Central memory CD8-positive, alpha-beta T cell (primary cell): Measurements from ENCODE around the gene LPCAT1.
"Not testable (repeated sequence)": the region's sequence is repeated elsewhere in the genome, so short reads cannot be mapped to it uniquely, and the experiment has no call there.

Experiments used
- ATAC-seq: fragments of 150-1000 bp; cut with Tn5 transposase; replicated peaks from 2 replicates; pipeline ENCODE4 v1.10.0; 2022; ENCODE audit warnings: mild to moderate bottlenecking, moderate FRiP score, moderate number of reproducible peaks; ENCODE audit not compliant: poor library complexity, severe bottlenecking; ENCODE audit errors: extremely low read depth
- DNase-seq, 2 donors: peaks; one replicate each; pipeline ENCODE4 v3.0.0; 2021; ENCODE audit warnings: low spot score in 2 of 2
- H3K27ac Mint-ChIP-seq: one replicate; pipeline ENCODE4 v1.8.0; 2022; ENCODE audit warnings: low read depth, mild to moderate bottlenecking, moderate library complexity, mixed read lengths
- H3K27me3 Mint-ChIP-seq: one replicate; pipeline ENCODE4 v1.8.0; 2022; ENCODE audit warnings: mixed read lengths
- H3K36me3 Mint-ChIP-seq: one replicate; pipeline ENCODE4 v1.8.0; 2022; ENCODE audit warnings: mild to moderate bottlenecking, moderate library complexity, mixed read lengths; ENCODE audit not compliant: insufficient read depth
- H3K4me1 Mint-ChIP-seq: one replicate; pipeline ENCODE4 v1.8.0; 2022; ENCODE audit warnings: mixed read lengths
- H3K4me3 Mint-ChIP-seq: one replicate; pipeline ENCODE4 v1.8.0; 2022; ENCODE audit warnings: mild to moderate bottlenecking, moderate library complexity, mixed read lengths
- H3K9me3 Mint-ChIP-seq: one replicate; pipeline ENCODE4 v1.8.0; 2022; ENCODE audit warnings: mixed read lengths

LPCAT1 gene

DNA sequence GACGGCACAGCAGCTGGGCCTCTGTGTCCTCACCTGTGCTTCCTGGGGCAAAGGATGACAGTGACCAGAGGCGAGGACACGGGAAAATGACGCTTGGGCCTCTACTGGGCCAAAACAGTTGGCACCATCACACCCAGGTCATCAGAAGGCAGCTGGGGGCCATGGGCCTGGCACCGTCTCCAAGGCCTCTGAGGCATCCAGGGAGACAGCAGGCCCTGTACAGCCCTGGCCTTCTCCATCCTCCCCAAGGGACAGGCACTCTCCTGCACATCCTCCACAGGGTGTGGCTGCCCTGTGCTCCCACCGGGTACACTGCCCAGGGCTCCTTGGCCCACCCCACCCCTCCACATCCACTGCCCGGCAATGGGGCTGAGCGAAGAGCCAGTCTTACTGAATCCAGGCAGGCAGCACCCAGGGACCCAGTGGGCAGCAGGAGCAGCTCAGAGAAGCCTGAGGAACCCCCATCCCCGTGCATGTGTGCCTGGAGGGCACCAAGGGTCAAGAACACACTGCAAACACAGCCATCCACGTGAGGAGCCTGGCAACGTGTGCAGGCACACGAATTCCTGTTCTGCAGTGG lies 4.0 kb downstream of the LPCAT1 start:
- H3K9me3 Mint-ChIP-seq: no peaks in the 10 kb centered on the region
- H3K27ac Mint-ChIP-seq: peak overlapping the region; percentile 97
- DNase-seq (peak; percentile 9 to 10), ATAC-seq (no peak)
- H3K36me3 Mint-ChIP-seq: peaks cover 46% of the 10 kb centered on the region
- peaks cover 73% of the 10 kb centered on the region for H3K4me1 Mint-ChIP-seq
- H3K27me3 Mint-ChIP-seq: no peaks in the 10 kb centered on the region
- H3K4me3 Mint-ChIP-seq: peak overlapping the region; percentile 98

DNA sequence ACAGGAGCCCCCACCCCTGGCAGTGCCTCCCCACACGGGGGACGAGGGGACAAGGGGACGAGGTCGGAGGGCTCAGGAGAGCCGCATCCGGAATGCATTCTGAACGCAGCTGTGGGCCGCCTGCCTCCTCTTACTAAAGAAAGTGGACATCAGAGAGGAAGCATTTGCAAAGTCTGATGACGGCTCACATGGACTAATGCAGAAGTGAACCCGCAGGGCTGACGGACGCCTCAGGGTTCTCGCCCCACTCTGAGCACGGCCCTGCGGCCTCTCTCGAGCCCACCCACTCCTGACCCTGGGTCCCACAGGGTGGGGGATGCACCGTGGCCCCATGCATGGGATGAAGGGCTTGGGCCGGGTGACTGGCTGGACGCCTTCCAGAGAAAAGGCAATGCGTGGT lies 5.9 kb downstream of the LPCAT1 start:
- Mint-ChIP-seq H3K36me3 (peaks cover 47% of the 10 kb centered on the region), H3K27me3 (no peaks in the 10 kb centered on the region), H3K27ac (peak overlapping the region; percentile 97), H3K4me3 (peak overlapping the region; percentile 98), H3K9me3 (no peaks in the 10 kb centered on the region), H3K4me1 (peaks cover 85% of the 10 kb centered on the region)
- no peak for ATAC-seq
- DNase-seq: peak in 1 of 2 donors; percentile 8

DNA sequence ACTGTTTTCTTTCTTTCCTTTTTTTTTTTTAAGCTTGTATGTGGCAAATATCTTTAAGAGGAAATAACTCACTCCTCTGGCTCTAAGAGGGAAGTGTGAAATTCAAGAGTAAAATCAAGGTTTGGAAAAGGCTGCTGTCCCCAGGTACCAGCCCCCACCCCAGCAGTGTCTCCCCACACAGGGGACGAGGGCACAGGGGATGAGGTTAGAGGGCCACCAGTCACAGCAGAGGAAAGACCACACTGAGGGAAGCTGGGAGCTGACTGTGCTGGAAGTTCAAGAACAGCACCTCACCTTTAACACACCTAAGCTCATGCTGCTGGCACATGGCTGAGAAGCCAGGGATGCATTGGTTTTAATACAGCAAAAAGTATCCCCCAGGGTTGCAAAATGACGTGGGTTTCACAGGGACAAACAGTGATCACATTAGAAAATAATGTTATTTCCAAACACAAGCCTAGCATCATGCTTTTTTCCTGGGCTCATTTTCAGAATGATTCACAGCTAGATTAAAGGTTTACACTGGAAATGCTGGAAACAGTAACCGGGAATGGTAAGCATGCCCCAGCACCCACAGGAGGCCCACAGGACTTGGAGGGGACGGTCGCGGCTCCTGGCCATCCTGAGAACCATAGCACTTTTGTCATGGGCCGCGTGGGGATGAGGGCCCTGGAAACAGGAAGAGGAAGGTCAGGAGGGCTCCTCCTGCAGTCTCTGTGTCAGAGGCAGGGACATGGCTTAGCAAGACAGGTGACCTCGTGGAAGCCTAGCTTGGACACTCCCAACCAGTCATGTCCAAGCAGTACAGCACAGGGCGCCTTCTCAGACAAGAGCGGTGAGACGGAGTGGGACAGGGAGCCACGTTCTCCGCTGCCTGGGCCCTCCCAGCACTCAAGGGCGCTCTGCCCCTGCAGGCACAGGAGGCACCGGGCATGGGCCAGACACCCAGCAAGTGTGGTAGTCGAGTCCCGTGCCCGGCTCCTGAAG lies 6.9 kb downstream of the LPCAT1 start:
- Mint-ChIP-seq H3K4me1 (peaks cover 84% of the 10 kb centered on the region), H3K27me3 (no peaks in the 10 kb centered on the region), H3K27ac (peak overlapping the region; percentile 97), H3K36me3 (peaks cover 44% of the 10 kb centered on the region), H3K4me3 (peak overlapping the region; percentile 98), H3K9me3 (no peaks in the 10 kb centered on the region)
- DNase-seq: peak in 1 of 2 donors; percentile 8
- no peak for ATAC-seq

DNA sequence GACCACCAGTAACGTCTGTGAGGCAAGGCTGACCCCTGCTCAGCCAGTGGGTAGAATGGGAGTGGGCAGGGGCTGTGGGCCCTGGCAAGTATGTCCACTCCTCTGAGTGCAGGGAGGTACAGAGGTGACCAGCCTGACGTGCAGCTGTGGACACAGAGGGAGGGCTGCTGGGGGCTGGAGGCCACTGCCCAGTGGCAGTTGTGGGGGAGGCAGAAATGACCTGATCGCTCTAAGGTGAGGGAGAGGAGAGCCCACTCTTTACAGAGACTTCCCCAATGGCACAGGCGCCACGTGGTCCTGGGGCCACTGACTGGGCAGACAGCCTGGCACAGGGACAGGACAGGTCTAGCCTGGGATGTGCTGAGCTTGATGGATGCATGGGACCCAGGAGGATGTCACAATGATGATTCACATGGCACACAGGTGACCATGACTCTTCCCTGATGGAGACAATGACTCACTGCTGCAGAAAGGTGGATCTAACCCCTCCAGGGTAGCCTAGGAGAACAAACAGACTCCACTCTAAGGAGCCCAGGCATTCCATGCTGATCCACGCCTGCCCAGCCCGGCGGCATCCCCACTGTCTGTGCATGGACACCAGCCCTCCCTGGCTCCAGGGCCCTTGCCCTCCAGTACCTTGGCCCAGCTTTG lies 7.7 kb downstream of the LPCAT1 start:
- DNase-seq: no peak
- Mint-ChIP-seq H3K4me3 (peak overlapping the region; percentile 98), H3K27me3 (no peaks in the 10 kb centered on the region), H3K9me3 (no peaks in the 10 kb centered on the region), H3K36me3 (peaks cover 43% of the 10 kb centered on the region), H3K27ac (peak overlapping the region; percentile 97), H3K4me1 (peaks cover 84% of the 10 kb centered on the region)
- no peak for ATAC-seq

DNA sequence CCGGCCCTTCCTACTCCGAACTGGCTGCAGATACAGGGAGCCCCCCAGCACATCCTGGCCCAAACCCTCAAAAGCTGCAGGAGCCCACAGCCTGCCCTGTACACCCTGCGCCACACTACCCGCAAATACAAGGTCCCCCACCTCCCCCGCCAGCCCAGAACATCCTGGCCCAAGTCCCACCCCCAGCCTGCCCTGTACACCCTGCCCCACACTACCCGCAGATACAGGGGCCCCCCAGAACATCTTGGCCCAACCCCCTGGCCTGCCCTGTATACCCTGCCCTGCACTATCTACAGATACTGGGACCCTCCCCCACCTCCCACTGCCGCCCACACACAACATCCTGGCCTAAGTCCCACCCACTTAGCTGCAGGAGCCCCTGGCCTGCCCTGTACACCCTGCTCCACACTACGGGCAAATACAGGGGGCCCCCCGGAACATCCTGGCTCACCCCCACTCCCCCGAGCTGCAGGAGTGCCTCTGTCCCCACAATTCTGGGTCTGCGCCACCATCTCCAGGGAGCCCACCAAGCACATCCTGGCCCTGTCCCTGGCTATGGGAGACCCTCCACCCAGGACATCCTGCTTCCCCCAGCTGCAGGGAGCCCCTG lies 8.3 kb downstream of the LPCAT1 start:
- peak overlapping the region; percentile 98 for H3K4me3 Mint-ChIP-seq

DNA sequence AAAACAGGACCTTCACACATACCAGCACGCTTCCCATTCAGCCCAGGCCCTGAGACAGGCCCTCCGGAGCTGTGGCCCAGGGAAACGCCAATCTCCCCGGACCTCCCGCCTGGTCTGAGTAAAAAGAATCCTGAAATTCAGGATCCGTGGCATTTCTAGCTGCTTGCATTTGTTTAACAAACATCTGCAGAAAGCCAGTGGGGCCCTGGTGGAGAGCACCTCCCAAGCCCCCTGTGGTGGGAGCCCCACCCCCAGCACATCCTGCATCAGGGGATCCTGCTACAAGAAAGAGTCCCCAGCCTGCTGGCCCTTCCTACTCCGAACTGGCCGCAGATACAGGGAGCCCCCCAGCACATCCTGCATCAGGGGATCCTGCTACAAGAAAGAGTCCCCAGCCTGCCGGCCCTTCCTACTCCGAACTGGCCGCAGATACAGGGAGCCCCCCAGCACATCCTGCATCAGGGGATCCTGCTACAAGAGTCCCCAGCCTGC lies 8.9 kb downstream of the LPCAT1 start:
- H3K4me1 Mint-ChIP-seq: peaks cover 85% of the 10 kb centered on the region
- peak overlapping the region; percentile 97 for H3K27ac Mint-ChIP-seq
- peaks cover 42% of the 10 kb centered on the region for H3K36me3 Mint-ChIP-seq
- H3K27me3 Mint-ChIP-seq, H3K9me3 Mint-ChIP-seq, ATAC-seq: not testable (repeated sequence)
- peak in 1 of 2 donors; percentile 8 for DNase-seq
- peak overlapping the region; percentile 98 for H3K4me3 Mint-ChIP-seq

More for the DNA sequence above, 8.3 kb downstream of the LPCAT1 start:
- Mint-ChIP-seq H3K36me3 (peaks cover 42% of the 10 kb centered on the region), H3K9me3 (no peaks in the 10 kb centered on the region), H3K4me1 (peaks cover 84% of the 10 kb centered on the region), H3K27me3 (no peaks in the 10 kb centered on the region), H3K27ac (peak overlapping the region; percentile 97)
- DNase-seq (peak in 1 of 2 donors; percentile 9), ATAC-seq (no peak)

DNA sequence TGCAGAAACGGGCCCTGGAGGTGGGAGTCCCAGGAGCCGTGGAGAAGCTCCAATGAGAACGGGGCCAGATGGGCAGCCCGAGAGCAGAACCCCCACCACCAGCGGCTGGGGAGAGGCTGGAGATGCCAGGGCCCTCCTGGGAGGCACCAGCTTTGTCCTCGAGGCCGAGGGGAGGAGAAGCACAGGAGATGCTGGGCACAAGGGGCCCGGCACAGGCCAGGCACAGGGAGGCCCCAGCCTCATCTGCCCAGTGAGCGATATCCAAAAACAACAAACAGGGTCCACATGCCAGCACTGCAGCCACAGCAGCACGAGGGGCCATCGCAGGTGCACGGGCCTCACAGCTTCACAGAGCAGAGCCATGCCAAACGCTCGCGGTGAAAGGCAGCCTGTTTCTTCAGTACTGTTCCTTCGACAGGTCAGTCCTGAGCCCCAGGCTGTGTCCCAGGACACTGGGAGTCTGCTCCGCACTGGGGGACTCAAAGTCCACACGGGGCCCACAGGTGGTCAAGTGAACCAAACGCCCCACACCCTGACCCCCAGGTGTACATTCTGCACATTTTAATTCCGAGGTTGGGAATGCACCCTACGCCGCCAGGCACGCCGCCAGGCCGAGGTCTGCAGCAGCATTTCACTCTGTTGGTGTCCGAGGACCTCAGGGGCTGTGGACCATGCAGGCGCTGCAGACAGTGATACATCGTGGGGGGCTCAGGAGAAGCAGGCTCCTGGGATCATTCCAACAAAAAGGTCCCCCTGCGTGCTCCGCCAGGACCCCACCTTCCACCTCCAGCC lies 9.5 kb downstream of the LPCAT1 start:
- Mint-ChIP-seq H3K27me3 (no peaks in the 10 kb centered on the region), H3K9me3 (no peaks in the 10 kb centered on the region), H3K4me1 (peaks cover 85% of the 10 kb centered on the region), H3K36me3 (peaks cover 41% of the 10 kb centered on the region), H3K27ac (peak overlapping the region; percentile 97), H3K4me3 (peak overlapping the region; percentile 98)
- DNase-seq (peak in 1 of 2 donors; percentile 7), ATAC-seq (no peak)

DNA sequence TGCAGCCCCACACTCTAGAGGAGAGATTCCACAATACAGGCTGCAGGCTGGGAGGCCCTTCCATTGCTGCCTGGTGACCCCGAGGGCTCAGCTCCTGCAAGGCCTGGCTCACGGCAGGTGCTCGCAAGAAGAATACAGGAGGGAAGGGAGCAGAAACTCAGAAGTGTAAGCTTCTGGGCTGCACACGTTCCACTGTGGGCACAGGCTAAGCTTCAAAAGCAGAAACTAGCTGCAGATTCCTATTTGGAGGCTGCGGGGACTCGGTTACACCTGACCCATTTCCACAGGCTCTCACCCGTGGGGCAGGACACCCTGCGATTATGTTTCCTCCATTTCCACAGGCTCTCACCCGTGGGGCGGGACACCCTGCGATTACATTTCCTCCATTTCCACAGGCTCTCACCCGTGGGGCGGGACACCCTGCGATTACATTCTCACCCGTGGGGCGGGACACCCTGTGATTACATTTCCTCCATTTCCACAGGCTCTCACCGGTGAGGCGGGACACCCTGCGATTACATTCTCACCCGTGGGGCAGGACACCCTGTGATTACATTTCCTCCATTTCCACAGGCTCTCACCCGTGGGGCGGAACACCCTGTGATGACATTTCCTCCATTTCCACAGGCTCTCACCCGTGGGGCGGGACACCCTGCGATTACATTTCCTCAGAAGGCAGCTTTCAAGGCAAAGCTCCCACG lies 10.3 kb downstream of the LPCAT1 start:
- Mint-ChIP-seq H3K27ac (peak overlapping the region; percentile 59), H3K4me3 (peak overlapping the region; percentile 30), H3K27me3 (no peaks in the 10 kb centered on the region), H3K9me3 (no peaks in the 10 kb centered on the region), H3K4me1 (peaks cover 78% of the 10 kb centered on the region), H3K36me3 (peaks cover 35% of the 10 kb centered on the region)
- DNase-seq (peak in 1 of 2 donors; percentile 9), ATAC-seq (no peak)

DNA sequence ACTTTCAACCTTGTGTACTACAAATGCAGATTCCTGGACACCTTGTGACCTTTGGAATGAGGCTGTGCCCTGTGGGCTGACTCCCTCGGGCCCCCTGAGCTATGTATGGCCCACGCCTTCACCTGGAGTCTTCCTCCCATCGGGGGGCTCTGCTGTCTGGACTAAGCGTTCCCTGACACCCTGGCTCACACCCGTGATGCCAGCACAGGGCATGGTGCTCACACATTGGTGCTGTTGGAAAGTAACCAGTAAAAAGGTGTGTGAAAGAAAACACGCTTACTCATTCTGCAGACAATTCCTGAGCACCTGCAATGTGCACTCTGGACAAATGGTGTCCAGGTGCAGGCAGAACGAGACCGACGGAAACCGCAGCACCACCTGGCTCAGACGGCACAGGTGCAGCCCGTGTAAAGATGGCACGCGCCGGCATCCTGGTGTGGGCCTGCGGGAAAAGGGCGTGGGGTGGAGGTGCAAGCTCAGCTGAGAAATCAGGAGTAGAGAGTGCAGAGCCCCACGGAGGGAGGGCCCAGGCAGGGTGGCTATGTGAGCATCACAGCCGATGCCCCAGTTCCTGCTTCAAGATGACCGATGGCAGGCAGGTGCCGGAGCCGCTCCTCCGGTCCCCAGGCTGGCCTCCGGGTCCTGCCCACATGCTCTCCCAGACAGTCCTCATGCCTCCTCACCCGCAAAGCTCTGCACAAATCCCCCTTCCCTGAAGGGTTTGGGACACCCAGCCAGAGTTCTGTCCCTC lies 11.0 kb downstream of the LPCAT1 start:
- peak overlapping the region; percentile 59 for H3K27ac Mint-ChIP-seq
- peak in 1 of 2 donors; percentile 7 for DNase-seq
- H3K36me3 Mint-ChIP-seq: peaks cover 32% of the 10 kb centered on the region
- no peak for ATAC-seq
- no peaks in the 10 kb centered on the region for H3K9me3 Mint-ChIP-seq
- no peaks in the 10 kb centered on the region for H3K27me3 Mint-ChIP-seq
- H3K4me1 Mint-ChIP-seq: peaks cover 82% of the 10 kb centered on the region
- H3K4me3 Mint-ChIP-seq: peak overlapping the region; percentile 30

DNA sequence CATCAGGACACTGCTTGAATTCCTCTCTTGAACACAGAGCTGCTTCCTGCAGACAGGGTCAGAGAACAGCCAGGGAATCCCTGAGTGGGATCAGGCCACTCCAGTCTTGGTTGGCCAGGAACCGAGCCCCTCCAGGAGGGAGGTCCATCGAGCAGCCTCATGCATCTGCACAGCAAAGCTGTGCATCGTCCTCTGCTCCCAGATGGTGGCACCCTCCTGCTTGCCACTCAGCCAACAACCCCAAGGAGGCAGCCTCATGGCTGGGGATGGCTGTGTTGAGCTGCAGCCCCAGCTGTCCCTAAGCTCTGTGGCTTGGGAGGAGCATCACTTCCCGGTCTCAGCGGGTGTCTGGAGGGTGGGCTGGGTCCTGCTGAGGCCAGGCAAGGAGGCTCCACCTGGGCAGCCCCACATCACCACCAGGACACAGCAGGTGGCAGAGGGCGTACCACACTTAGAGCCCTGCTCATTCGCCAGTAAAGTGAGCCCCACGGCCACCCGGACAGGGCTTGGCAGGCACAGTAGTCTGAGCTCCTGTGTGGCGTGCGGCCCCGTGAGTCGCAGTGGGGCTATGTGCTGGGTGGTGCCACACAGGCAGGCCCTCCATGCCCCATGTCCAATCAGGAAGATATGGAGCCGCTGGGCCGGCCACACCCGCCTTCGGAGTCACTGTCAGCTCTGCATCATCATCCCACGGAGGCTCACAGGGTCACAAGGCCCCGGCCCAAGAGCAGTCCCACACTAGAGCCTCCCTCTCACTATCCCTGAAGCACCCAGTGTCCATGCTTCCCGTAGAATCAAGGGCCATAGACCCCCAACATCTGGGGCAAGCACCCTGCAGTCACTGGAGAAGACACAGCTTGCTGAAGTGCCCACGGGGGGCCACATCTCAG lies 11.9 kb downstream of the LPCAT1 start:
- peak overlapping the region; percentile 44 for H3K4me3 Mint-ChIP-seq
- peak in 1 of 2 donors; percentile 8 for DNase-seq
- no peaks in the 10 kb centered on the region for H3K27me3 Mint-ChIP-seq
- peaks cover 36% of the 10 kb centered on the region for H3K36me3 Mint-ChIP-seq
- peak overlapping the region; percentile 41 for H3K27ac Mint-ChIP-seq
- H3K4me1 Mint-ChIP-seq: peaks cover 82% of the 10 kb centered on the region
- no peak for ATAC-seq
- no peaks in the 10 kb centered on the region for H3K9me3 Mint-ChIP-seq
